SU-DHL-6 (cell line): ENCODE measurements around the gene TAF5L.

Experiments
- H2AFZ ChIP-seq: fragments of 200-600 bp; sonication (generic); 2 replicates; pipeline ENCODE4 v1.6.1; 2014; ENCODE audit warnings: low read depth, mild to moderate bottlenecking, moderate library complexity, mixed read lengths, antibody characterized with exemption, low read length; ENCODE audit not compliant: severe bottlenecking
- H3F3A ChIP-seq: fragments of 200-600 bp; shearing (Covaris generic); 2 replicates; pipeline ENCODE4 v1.6.0; 2016; ENCODE audit warnings: antibody characterized with exemption, mild to moderate bottlenecking; ENCODE audit not compliant: insufficient read depth
- H3K27ac ChIP-seq: fragments of 200-600 bp; sonication (generic); 2 replicates; pipeline ENCODE4 v1.5.1; 2016; ENCODE audit warnings: low read depth, mild to moderate bottlenecking, low read length, moderate library complexity, mixed read lengths
- H3K27me3 ChIP-seq: fragments of 200-600 bp; sonication (generic), shearing (Covaris generic); 2 replicates; pipeline ENCODE4 v1.6.0; 2014; ENCODE audit warnings: mild to moderate bottlenecking, low read length
- H3K36me3 ChIP-seq: fragments of 200-600 bp; sonication (generic); 2 replicates; pipeline ENCODE4 v1.6.1; 2014; ENCODE audit warnings: mild to moderate bottlenecking, low read length, mixed read lengths
- H3K4me2 ChIP-seq: fragments of 300-600, 200-600 bp; shearing (Covaris generic), sonication (generic); 2 replicates; pipeline ENCODE4 v1.6.0; 2014; ENCODE audit warnings: low read length, low read depth, mild to moderate bottlenecking; ENCODE audit not compliant: poor library complexity, severe bottlenecking
- H3K4me3 ChIP-seq: fragments of 200-600 bp; sonication (generic); 2 replicates; pipeline ENCODE4 v1.5.1; 2014; ENCODE audit warnings: antibody characterized with exemption, low read length, mild to moderate bottlenecking, mixed read lengths; ENCODE audit not compliant: insufficient read depth, poor library complexity, severe bottlenecking
- H3K79me2 ChIP-seq: fragments of 200-600 bp; sonication (generic); 2 replicates; pipeline ENCODE4 v1.6.1; 2014; ENCODE audit warnings: mild to moderate bottlenecking, low read length, moderate library complexity; ENCODE audit not compliant: insufficient read depth
- H3K9ac ChIP-seq: fragments of 200-600 bp; sonication (generic); 2 replicates; pipeline ENCODE4 v1.7.0; 2014; ENCODE audit warnings: mild to moderate bottlenecking, low read length
- H3K9me2 ChIP-seq: fragments of 200-600 bp; sonication (generic); replicated peaks from 2 replicates; pipeline ENCODE4 v1.6.1; 2014; ENCODE audit warnings: low read length; ENCODE audit not compliant: insufficient read depth
- H3K9me3 ChIP-seq: fragments of 200-600 bp; sonication (generic); 2 replicates; pipeline ENCODE4 v1.6.1; 2014; ENCODE audit warnings: low read length, mixed read lengths; ENCODE audit not compliant: insufficient read depth
- H4K20me1 ChIP-seq: fragments of 200-600 bp; sonication (generic); 2 replicates; pipeline ENCODE4 v1.6.1; 2014; ENCODE audit warnings: low read depth, mild to moderate bottlenecking, antibody characterized with exemption, low read length, moderate library complexity, mixed read lengths
- CTCF ChIP-seq: fragments of 200-600 bp; sonication (generic); IDR thresholded peaks from one replicate; pipeline ENCODE4 v1.5.1; 2017; ENCODE audit warnings: antibody characterized with exemption, mild to moderate bottlenecking, low read length, moderate library complexity; ENCODE audit not compliant: insufficient read depth, poor library complexity, severe bottlenecking
- EZH2phosphoT487 ChIP-seq: fragments of 200-600 bp; sonication (generic), shearing (Covaris generic); conservative IDR thresholded peaks from 2 replicates; pipeline ENCODE4 v1.6.1; 2018; ENCODE audit warnings: mild to moderate bottlenecking, antibody characterized with exemption, low read length, moderate library complexity, mixed read lengths

The TAF5L gene

GRCh38 chr1:229629261-229629660 is 3.3 kb upstream of the TAF5L start:
- Histone ChIP-seq H2AFZ (no peak overlapping the region), H3K4me3 (no peak overlapping the region), H3K79me2 (peaks cover 89% of the 10 kb centered on the region), H4K20me1 (peaks cover 6% of the 10 kb centered on the region; the same call in 1 of the 2 replicates), H3K9me3 (no peaks in the 10 kb centered on the region), H3K36me3 (peaks cover 24% of the 10 kb centered on the region; the same call in 1 of the 2 replicates), H3K27me3 (no peaks in the 10 kb centered on the region), H3K9me2 (no peaks in the 10 kb centered on the region), H3K9ac (no peak overlapping the region), H3K27ac (no peak overlapping the region), H3K4me2 (no peak overlapping the region), H3F3A (no peaks in the 10 kb centered on the region; the same call in 1 of the 2 replicates)
- TF ChIP-seq CTCF (no peak), EZH2phosphoT487 (no peak)

DNA sequence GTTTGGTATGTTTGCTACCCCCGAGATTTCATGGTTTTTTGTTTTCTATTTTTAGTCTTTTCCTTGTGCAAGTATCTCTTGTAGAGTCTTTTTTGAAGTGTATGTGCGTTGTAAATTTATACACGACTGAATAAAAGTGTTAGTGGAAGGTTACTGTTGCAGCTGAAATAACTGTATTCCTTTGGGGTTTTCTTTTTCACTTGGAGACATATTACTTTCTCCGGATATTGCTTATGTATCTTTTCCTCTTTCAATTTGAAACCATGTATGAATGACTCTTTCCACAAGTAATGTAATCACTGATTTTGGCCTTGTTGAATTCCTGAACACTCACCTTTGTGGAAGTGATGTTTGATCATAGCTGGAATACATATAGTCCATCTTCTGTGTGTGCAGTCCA is 1.1 kb upstream of the TAF5L start:
- H3K4me3 ChIP-seq, result peak overlapping the region; percentile 94
- no peak for TF ChIP-seq CTCF
- no peak for TF ChIP-seq EZH2phosphoT487
- peaks cover 93% of the 10 kb centered on the region for H3K79me2 ChIP-seq
- H3K27me3 ChIP-seq, result no peaks in the 10 kb centered on the region
- peaks cover 18% of the 10 kb centered on the region; the same call in 1 of the 2 replicates for H3K36me3 ChIP-seq
- no peaks in the 10 kb centered on the region for H3K9me2 ChIP-seq
- no peak overlapping the region for H2AFZ ChIP-seq
- H4K20me1 ChIP-seq, result peaks cover 12% of the 10 kb centered on the region; the same call in 1 of the 2 replicates
- H3K27ac ChIP-seq, result peak overlapping the region; percentile 67
- H3F3A ChIP-seq, result no peaks in the 10 kb centered on the region; the same call in 1 of the 2 replicates
- H3K9ac ChIP-seq, result peak overlapping the region; percentile 95
- peak overlapping the region; percentile 96 for H3K4me2 ChIP-seq
- H3K9me3 ChIP-seq, result no peaks in the 10 kb centered on the region

DNA sequence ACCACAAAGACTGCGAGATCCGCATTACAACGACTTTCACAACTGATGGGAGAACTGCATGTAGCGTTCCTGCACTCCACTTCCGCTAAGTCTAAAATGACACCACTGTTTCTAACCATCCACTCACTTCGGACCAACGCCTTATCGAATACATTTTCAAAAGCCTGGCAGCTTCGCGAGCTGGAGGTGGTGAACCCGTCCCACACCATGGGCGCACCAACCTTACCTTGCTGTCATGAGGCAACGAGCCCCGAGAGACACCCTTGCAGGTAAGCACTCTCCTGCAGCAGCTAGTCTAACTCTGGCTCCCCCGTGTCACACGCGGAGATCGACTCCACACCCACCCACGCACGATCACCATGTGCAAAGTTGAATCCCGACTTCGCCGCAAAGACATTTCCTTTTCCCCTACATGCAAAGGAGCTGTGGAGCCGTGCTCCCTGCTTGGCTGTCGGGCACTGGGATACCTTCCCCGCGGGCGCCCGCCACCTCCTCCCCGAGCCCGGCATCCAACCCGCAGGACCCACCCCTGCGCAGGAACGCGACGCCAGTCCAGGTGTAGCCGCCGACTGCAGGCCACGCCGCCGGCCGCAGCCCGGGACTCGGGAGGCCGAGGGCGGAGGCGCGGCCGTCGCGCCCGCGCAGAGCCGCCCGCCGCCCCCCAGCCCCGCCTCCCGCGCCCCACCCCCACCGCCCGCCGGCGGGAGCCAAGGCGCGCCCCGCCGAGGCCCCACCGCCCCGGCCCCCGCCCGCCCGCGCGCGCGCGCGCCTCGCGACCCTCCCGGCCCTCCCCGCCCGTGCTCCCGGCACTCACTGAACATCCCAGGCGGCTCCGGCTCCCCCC is 629 bp downstream of the TAF5L start:
- peak overlapping the region; percentile 76 for H2AFZ ChIP-seq
- peak overlapping the region; percentile 67 for H3K27ac ChIP-seq
- peaks cover 93% of the 10 kb centered on the region for H3K79me2 ChIP-seq
- peak overlapping the region; percentile 94 for H3K4me3 ChIP-seq
- peaks cover 22% of the 10 kb centered on the region; the same call in 1 of the 2 replicates for H3K36me3 ChIP-seq
- no peak for TF ChIP-seq EZH2phosphoT487
- no peak for TF ChIP-seq CTCF
- H3K27me3 ChIP-seq, result no peaks in the 10 kb centered on the region
- H3K4me2 ChIP-seq, result peak overlapping the region; percentile 75
- H3K9ac ChIP-seq, result peak overlapping the region; percentile 95
- H4K20me1 ChIP-seq, result peaks cover 22% of the 10 kb centered on the region
- no peaks in the 10 kb centered on the region for H3K9me3 ChIP-seq
- H3F3A ChIP-seq, result no peaks in the 10 kb centered on the region; the same call in 1 of the 2 replicates
- no peaks in the 10 kb centered on the region for H3K9me2 ChIP-seq
